Measurements from ENCODE around the gene STIMATE.

Gene STIMATE

GRCh38 chr3:52793702-52794611 is 103.4 kb downstream of the STIMATE start:
- no peak for DNase-seq (ENCODE audit: low read depth in 2 of 2, low spot score in 1 of 2)

GRCh38 chr3:52792961-52793695 is 104.2 kb downstream of the STIMATE start:
- DNase-seq (ENCODE audit: low read depth in 2 of 2, low spot score in 1 of 2), result no peak

GRCh38 chr3:52792413-52792812 is 104.9 kb downstream of the STIMATE start:
- DNase-seq (ENCODE audit: low read depth in 2 of 2, low spot score in 1 of 2), result no peak

GRCh38 chr3:52791928-52792327 is 105.4 kb downstream of the STIMATE start:
- DNase-seq (ENCODE audit: low read depth in 2 of 2, low spot score in 1 of 2), result no peak

- no peak for DNase-seq (ENCODE audit: low read depth in 2 of 2, low spot score in 1 of 2)
Measured at GRCh38 chr3:52791366-52791765, 106.0 kb downstream of the STIMATE start.

GRCh38 chr3:52790741-52791140 is 106.6 kb downstream of the STIMATE start:
- DNase-seq (ENCODE audit: low read depth in 2 of 2, low spot score in 1 of 2), result no peak

GRCh38 chr3:52790337-52790736 is 107.0 kb downstream of the STIMATE start:
- no peak for DNase-seq (ENCODE audit: low read depth in 2 of 2, low spot score in 1 of 2)

GRCh38 chr3:52789746-52790040 is 107.7 kb downstream of the STIMATE start:
- no peak for DNase-seq (ENCODE audit: low read depth in 2 of 2, low spot score in 1 of 2)

GRCh38 chr3:52788890-52789745 is 108.2 kb downstream of the STIMATE start:
- DNase-seq (ENCODE audit: low read depth in 2 of 2, low spot score in 1 of 2), result no peak

- DNase-seq (ENCODE audit: low read depth in 2 of 2, low spot score in 1 of 2), result no peak
Measured at GRCh38 chr3:52787672-52788625, 109.4 kb downstream of the STIMATE start.

GRCh38 chr3:52787246-52787645 is 110.1 kb downstream of the STIMATE start:
- no peak for DNase-seq (ENCODE audit: low read depth in 2 of 2, low spot score in 1 of 2)

All from stimulated activated CD8-positive, alpha-beta memory T cell treated with anti-CD3 and anti-CD28 coated beads, Interleukin-4, amount 100 ng/mL, for 4 hours (primary cell).